ENCODE data around the gene CPSF2.

DNA sequence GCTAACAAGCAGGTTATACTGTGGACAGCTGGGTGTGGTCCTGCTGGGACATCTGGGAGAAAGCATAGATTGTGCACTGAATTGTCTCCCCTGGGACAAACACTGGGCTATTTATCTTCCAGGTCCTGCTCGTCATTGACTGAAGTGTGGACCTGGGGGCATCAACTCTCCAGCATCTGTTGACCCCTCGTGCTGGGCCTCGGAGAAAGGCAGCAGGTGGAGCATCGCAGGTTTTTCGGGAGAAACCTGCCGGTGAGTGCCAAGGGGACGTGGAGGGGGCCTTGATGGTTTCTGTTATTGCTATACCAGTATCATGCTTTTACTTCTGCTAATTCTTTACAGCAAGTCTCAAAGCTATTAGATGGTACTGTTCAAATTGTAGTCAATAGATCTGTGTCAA, 81.3 kb downstream of the CPSF2 start:
- TF ChIP-seq, protein P1, sequence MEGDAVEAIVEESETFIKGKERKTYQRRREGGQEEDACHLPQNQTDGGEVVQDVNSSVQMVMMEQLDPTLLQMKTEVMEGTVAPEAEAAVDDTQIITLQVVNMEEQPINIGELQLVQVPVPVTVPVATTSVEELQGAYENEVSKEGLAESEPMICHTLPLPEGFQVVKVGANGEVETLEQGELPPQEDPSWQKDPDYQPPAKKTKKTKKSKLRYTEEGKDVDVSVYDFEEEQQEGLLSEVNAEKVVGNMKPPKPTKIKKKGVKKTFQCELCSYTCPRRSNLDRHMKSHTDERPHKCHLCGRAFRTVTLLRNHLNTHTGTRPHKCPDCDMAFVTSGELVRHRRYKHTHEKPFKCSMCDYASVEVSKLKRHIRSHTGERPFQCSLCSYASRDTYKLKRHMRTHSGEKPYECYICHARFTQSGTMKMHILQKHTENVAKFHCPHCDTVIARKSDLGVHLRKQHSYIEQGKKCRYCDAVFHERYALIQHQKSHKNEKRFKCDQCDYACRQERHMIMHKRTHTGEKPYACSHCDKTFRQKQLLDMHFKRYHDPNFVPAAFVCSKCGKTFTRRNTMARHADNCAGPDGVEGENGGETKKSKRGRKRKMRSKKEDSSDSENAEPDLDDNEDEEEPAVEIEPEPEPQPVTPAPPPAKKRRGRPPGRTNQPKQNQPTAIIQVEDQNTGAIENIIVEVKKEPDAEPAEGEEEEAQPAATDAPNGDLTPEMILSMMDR (conservative IDR thresholded peaks at IDR 0.05; ENCODE audit: low read depth, low read length) = no peak
- no peak for TF ChIP-seq EZH2 (IDR thresholded peaks at IDR 0.05; ENCODE audit: borderline replicate concordance, low read depth, low read length, poor library complexity, severe bottlenecking)
